Tibial nerve (tissue), 4 donors: ENCODE data around the gene TERB1.

Source experiments
- CTCF ChIP-seq, 5 experiments: fragments of 200-600 bp in 3 of 5; fragments of 450-650 bp in 2 of 5; sonication (generic) in 3 of 5; IDR thresholded peaks; one replicate each; pipeline ENCODE4 v1.5.1; 2016 to 2019; ENCODE audit warnings: antibody characterized with exemption in 5 of 5, mild to moderate bottlenecking in 3 of 5, moderate library complexity in 2 of 5
- EP300 ChIP-seq, 2 donors: sonication (generic); formaldehyde crosslinking; IDR thresholded peaks; one replicate each; pipeline ENCODE4 v1.6.1; 2017; ENCODE audit warnings: antibody characterized with exemption in 2 of 2, mild to moderate bottlenecking in 1 of 2
- POLR2A ChIP-seq, 2 donors: fragments of 450-650 bp; IDR thresholded peaks; one replicate each; pipeline ENCODE4 v1.6.1; 2017; ENCODE audit warnings: antibody characterized with exemption in 2 of 2, mild to moderate bottlenecking in 2 of 2, moderate library complexity in 2 of 2

- TF ChIP-seq EP300 (IDR thresholded peaks at IDR 0.05) (no peak), CTCF (IDR thresholded peaks at IDR 0.05) (no peak), POLR2A (IDR thresholded peaks at IDR 0.05) (no peak)
Observed at GRCh38 chr16:66832190-66832589, 30.8 kb upstream of the TERB1 start.
